HG03103 (cell line): ENCODE measurements around the gene MARCHF11.

Experiments used
- ATAC-seq: cut with Tn5 transposase; IDR thresholded peaks from one replicate; pipeline ENCODE4 v1.9.1; 2021; ENCODE audit warnings: low read depth; ENCODE audit not compliant: unreplicated experiment

The MARCHF11 gene

GRCh38 chr5:16064135-16064893 is 115.3 kb downstream of the MARCHF11 start:
- ATAC-seq: no peak

GRCh38 chr5:16061163-16061562 is 118.4 kb downstream of the MARCHF11 start:
- no peak for ATAC-seq

GRCh38 chr5:16057277-16057676 is 122.3 kb downstream of the MARCHF11 start:
- no peak for ATAC-seq

- no peak for ATAC-seq
These were observed 128.3 kb downstream of the MARCHF11 start for GRCh38 chr5:16051246-16051755.

GRCh38 chr5:16050414-16050813 is 129.2 kb downstream of the MARCHF11 start:
- no peak for ATAC-seq

GRCh38 chr5:16049761-16050160 is 129.8 kb downstream of the MARCHF11 start:
- no peak for ATAC-seq

GRCh38 chr5:16048132-16048531 is 131.5 kb downstream of the MARCHF11 start:
- ATAC-seq: no peak

- ATAC-seq: no peak
These were observed 136.1 kb downstream of the MARCHF11 start for GRCh38 chr5:16043349-16043965.

GRCh38 chr5:16037121-16037845 is 142.3 kb downstream of the MARCHF11 start:
- ATAC-seq: no peak

- ATAC-seq: no peak
These were observed 145.1 kb downstream of the MARCHF11 start for GRCh38 chr5:16034319-16035001.

- ATAC-seq: no peak
These were observed 146.2 kb downstream of the MARCHF11 start for GRCh38 chr5:16033187-16033925.

GRCh38 chr5:16028708-16029107 is 150.9 kb downstream of the MARCHF11 start:
- no peak for ATAC-seq

GRCh38 chr5:16025681-16026080 is 153.9 kb downstream of the MARCHF11 start:
- ATAC-seq: no peak

GRCh38 chr5:16018970-16019369 is 160.6 kb downstream of the MARCHF11 start:
- ATAC-seq: no peak

GRCh38 chr5:16017720-16018119 is 161.9 kb downstream of the MARCHF11 start:
- ATAC-seq: no peak
